ENCODE data around the gene RNU7-1.
"Not testable (repeated sequence)": the region's sequence is repeated elsewhere in the genome, so short reads cannot be mapped to it uniquely, and the experiment has no call there.

RNU7-1 gene

DNA sequence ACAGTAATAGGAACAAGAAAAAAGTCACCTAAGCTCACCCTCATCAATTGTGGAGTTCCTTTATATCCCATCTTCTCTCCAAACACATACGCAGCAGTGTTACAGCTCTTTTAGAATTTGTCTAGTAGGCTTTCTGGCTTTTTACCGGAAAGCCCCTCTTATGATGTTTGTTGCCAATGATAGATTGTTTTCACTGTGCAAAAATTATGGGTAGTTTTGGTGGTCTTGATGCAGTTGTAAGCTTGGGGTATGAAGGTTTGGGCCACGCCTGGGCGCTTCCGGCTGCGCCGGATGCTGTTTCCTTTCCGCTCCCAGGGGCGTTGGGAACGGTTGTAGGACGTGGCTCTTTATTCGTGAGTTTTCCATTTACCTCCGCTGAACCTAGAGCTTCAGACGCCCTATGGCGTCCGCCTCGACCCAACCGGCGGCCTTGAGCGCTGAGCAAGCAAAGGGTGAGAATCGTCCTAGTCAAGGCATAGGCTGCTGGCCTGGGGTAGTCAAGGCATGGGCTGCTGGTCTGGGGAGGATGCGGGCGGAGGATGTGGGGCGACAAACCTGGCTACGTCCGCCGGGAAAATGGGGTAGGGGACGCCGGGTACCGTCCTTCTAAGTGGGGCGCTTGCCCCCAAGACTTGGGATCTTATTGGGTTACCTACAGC, at the start of gene RNU7-1, which contains the start of gene C12orf57:
Gene RNU7-1, plus strand, starts transcription at position 95 of the 659 bp plus-strand sequence.
Gene C12orf57, plus strand, starts transcription at position 301 of the 659 bp plus-strand sequence. Its CDS starts 100 bp downstream, at position 401.
- DNase-seq: peak; percentile 98

DNA sequence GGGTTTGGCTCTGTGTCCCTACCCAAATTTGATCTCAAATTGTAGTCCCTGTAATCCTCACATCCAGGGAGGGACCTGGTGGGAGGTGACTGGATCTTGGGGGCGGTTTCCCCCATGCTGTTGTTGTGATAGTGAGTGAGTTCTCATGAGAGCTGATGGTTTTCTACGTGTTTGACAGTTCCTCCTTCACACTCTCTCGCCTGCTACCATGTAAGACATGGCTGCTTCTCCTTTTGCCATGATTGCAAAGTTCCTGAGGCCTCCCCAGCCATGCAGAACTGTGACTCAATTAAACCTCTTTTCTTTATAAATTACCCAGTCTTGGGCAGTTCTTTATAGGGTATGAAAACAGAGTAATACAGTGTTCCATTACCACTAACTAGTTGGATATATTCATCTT, 49.3 kb upstream of the RNU7-1 start:
- DNase-seq: no peak

DNA sequence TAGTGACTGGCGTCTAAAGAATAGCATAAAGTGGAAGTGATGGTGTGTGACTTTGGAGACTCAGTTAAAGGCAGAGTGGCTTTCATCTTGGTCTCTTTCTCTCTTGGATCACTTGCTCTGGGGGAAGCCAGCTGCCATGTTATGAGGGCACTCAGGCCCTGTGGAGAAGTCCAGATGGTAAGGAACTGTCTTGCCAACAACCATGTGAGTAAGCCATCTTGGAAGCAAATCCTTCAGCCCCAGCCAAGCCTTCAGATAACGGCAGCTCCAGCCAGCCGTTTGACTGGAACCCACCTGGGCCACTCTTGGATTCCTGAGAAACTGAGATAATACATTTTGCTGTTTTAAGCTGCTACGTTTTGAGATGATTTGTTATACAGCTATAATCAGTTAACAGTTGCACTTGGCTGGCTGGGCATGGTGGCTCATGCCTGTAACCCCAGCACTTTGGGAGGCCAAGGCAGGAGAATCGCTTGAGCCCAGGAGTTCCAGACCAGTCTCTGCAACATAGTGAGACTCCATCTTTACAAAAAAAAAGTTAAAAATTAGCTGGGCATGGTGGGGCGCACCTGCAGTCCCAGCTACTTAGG, 46.7 kb upstream of the RNU7-1 start:
- no peak for DNase-seq

DNA sequence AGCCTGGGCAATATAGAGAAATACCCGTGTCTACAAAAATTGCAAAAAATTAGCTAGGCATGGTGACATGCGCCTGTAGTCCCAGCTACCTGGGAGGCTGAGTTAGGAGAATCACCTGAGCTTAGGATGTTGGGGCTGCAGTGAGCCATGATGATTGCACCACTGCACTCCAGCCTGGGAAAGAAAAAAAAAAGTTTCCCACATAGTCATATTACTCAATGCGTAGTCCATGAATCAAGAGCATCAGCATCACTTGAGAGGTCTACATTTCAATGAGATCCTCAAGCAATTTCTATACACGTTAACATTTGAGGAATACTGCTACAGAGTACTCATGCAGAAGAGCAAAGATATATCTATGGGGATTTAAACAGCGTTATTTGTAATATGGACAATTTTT, 44.2 kb upstream of the RNU7-1 start:
- no peak for DNase-seq

DNA sequence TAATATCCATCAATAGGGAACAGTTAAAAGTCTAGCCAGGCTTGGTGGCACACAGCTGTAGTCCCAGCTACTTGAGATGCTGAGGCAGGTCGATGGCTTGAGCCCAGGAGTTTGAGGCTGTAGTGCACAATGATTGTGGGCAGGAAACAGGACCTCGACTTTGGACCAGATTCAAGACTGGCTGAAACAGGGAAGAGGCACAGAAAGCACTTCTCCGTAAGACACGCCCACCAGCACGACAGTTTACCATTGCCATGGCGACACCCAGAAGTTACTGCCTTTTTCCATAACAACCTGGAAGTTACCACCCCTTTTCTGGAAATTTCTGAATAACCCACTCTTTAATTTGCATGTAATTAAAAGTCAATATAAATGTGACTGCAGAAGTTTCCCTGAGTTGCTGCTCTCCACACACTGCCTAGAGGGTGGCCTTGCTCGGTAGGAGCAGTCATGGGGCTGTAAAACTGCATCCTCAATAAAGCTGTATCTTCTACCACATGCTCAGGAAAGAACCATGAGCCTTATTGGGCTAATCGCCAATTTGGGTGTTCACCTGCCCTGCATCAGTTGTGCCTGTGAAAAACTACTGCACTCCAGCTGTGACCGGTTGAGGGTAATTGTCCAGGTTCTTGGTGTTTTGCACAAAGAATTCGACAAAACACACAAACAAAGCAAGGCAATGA, 43.6 kb upstream of the RNU7-1 start:
- no peak for DNase-seq

DNA sequence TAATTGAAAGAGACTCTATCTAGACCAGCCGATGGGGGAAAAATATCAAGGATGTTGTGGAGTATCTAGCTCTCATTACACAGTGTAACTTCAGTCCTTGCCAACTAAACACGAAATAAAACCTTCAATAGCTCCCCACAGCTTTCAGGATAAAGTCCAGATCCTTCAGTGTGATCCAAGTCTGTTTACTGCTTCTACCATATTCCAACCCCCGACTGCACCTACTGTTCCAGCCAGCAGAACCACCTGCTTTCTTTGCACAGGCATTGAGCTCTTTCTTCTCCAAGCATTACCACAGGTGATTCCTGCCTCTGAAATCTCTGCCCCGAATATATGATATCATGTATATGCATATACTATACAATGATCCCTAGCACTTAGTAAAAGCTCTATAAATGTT, 41.2 kb upstream of the RNU7-1 start:
- no peak for DNase-seq

DNA sequence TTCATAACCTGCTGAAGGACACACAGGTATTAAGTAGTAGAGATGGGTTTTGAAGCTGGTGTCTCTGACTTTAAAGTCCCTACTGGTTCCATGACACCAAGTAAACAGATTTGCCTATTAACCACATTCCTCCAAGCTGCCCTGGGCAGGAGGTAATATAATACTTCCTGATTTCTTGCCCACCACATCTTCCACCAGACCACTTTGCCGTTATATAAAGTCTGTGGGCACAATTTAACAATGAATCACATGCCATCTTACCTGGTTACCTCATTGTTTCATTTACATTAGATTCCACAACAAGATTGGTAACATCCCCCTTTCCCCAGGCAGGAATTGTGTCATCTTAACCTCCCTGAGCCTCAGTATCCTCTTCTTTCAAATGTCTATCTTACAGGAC, 39.9 kb upstream of the RNU7-1 start:
- DNase-seq: no peak

DNA sequence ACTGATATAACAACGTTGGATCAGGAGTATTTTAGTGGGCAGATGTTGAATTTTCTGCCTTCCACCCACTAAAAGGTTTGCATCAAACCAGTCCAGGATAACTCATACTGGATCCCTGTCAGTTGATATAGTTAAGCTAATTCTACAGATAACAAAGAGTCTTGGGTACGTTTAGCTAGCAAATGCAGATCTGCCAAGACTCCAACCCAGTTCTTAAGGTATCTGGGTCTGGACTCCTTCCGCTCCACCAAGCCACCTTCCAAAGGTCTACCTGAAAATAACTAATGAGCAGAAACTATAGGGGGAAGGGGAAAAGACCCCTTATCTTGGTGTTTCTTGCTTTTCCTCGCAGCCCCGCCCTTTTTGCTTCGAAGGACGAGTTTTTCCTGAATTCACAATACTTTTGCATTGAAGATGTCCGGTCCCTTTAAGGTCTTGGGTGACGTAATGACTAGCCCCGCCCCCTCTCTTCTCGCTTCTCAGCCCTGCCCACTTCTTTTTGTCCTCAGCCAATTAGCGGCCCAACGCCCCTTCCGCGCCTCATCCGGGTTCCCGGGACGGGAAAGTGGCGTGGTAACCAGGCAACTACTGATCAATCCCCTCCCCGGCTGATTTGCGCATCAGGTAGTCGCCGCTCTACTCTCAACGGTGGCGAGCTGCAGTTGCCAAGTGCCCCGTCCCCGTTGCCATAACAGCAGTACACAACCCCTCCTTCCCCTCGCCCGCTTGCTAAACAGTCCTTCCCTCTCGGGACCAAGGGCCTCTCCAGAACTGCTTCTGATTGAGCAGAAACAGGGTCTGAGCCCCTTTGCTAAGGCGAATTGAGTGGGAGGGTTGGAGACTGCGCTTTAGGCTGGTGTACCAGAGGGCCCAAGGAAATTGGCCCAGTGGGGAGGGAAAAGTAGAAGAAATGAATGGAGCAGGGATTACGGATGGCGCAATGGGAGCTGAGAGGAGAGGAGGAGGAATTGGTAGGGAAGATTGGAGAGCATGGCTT, 39.0 kb upstream of the RNU7-1 start, which contains the start of gene LRRC23:
Gene LRRC23, plus strand, starts transcription at position 543 of the 997 bp plus-strand sequence. CDS start 812 bp downstream, outside the sequence.
- DNase-seq: peak; percentile 95

DNA sequence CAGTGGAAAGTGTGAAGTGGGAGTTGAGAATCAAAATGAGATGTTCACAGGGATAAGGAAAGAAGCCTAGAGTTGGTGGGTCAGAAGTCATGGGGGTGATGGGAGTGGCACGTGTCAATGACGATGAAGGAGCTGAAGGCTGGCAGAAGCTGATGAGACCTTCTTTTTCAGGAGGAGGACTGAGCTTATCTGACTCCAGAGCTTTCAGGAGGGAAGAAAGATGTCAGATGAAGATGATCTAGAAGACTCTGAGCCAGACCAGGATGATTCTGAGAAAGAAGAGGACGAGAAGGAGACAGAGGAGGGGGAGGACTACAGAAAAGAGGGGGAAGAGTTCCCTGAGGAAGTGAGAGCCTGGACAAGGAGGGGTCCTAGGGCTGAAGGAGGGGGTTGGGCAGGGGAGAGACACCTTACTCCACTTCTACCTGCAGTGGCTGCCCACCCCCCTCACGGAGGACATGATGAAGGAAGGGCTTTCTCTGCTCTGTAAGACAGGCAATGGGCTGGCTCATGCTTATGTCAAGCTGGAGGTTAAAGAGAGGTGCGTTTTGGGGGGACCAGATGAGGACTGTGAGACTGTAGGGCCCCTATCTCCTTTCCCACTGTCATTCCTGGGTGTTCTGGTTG, 38.1 kb upstream of the RNU7-1 start:
- no peak for DNase-seq

DNA sequence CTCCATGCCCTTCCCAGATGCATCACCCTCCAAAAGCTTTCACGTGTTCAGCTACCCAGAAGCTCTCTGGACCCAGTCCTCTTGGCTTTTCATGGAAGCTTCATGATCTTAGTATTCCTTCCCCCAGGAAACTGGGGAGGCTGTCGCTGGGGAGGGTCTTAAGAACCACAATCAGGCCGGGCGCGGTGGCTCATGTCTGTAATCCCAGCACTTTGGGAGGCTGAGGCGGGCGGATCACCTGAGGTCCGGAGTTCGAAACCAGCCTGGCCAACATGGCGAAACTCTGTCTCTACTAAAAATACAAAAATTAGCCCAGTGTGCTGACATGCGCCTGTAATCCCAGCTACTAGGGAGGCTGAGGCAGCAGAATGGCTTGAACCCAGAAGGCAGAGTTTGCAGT, 35.5 kb upstream of the RNU7-1 start:
- not testable (repeated sequence) for DNase-seq

DNA sequence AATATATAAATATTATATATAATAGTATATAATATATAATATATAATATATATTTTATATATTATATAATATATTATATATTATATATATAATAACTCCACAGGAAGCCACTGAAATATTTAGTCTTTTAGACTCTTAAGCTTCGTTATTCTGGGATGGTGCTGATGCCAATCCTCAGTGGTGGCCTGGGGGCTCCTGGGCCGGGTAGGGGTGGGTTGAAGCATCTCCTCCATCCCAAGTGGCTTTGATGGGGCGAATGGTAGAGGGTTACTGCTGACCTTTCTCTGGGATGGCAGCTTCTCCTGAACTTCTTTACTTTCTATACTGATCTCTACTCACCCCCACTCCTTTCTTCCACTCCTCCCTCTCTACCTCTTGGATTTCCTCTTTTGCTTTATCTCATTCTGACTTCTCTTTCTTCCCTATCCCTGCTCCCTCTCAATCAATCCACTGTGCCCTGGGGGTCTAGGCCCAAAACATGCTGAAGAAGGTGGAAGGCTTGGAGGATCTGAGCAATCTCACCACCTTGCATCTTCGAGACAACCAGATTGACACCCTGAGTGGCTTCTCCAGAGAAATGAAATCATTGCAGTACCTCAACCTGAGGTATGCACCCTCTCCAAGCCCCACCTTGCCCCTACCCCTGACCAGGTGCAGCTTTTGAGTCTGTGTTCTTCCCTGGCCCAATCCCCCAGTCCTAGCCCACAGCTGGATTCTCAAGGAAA, 34.0 kb upstream of the RNU7-1 start:
- DNase-seq: no peak

DNA sequence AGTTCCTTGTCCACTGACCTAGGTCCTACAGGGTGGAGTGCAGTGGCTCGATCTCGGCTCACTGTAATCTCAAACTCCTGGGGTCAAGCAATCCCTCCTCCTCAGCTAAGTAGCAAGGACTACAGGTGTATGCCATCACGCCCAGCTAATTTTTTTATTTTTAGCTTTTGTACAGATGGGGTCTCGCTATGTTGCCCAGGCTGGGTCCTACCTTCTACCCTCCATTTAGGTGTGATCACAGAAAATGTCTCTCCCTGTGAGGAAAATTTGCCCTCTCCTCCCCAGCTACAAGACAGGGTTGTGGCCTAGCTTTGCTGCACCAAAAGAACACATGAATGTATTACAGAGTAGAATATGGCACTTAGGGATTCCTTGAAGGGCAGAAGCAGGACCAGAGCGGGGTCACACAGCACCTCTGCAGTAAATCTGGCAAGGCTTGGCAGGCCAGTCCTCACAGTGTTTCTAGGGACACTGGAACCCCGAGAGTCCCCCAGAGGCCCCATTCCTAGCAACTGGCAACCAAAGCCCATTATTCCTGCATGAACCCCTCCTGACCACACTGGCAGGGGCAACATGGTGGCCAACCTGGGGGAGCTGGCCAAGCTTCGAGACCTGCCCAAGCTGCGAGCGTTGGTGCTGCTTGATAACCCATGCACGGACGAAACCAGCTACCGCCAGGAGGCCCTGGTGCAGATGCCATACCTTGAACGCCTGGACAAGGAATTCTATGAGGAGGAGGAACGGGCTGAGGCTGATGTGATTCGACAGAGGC, 31.3 kb upstream of the RNU7-1 start:
- DNase-seq: no peak

DNA sequence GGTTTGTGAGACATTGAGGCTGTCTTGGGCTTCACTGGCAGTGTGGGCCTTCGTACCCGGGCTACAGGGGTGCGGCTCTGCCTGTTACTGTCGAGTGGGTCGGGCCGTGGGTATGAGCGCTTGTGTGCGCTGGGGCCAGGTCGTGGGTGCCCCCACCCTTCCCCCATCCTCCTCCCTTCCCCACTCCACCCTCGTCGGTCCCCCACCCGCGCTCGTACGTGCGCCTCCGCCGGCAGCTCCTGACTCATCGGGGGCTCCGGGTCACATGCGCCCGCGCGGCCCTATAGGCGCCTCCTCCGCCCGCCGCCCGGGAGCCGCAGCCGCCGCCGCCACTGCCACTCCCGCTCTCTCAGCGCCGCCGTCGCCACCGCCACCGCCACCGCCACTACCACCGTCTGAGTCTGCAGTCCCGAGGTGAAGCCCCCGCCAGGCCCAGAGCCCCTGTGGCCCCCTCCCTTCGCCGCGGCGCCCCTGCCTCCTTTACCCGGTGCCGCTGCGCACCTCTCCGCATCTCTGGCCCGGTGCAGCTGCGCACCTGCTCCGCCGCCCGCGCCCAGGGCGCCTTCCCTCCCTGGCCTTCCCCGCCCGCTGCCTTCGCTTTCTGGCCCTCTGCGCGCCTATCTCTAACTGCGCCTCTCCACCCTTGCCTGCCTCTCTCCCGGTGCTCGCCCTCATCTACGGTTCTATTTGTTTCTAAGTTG, 29.2 kb upstream of the RNU7-1 start, which contains the start of gene ENO2:
Gene ENO2, plus strand, starts transcription at position 335 of the 701 bp plus-strand sequence. CDS start 1,253 bp downstream, outside the sequence.
- DNase-seq: peak; percentile 70

DNA sequence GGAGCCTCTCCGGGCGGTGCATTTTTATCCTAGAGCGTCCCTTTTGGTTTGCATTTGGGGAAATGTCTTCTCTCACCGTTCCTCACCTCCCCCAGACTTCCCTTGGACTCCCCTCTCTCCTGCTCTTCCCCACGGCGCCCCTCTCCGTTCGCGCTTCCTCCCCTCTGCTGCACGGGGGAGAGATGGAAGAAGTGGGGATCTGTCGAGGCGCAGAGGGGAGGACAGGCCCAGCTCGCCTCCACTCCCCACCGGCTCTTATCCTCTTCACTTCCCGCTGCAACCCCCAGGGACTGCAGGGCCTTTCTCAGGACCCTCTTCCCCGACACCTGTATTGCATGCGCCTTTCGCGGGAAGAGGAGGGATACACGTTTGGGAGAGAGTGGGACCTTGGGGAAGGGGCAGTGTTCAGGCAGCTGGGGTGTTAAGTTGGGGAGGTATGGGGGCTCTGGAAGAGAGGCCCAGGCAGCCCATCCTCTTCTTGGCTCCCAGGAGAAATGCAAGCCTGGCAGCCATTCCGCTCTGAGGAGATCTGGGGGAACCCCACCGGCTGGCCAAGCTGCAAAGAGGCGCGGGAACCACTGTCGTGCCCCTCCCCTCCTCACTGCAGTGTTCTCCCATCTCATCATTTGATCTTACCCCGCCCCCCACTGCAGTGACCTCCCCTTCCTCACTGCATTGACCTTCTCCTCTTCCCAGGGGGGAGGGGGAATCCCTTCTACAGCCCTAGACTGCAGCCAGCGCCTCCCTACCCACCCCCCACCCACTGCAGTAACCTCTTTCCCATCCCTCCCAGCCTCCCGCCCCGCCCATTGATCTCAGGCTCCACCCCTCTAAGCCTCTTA, 28.4 kb upstream of the RNU7-1 start:
- DNase-seq: peak; percentile 45

DNA sequence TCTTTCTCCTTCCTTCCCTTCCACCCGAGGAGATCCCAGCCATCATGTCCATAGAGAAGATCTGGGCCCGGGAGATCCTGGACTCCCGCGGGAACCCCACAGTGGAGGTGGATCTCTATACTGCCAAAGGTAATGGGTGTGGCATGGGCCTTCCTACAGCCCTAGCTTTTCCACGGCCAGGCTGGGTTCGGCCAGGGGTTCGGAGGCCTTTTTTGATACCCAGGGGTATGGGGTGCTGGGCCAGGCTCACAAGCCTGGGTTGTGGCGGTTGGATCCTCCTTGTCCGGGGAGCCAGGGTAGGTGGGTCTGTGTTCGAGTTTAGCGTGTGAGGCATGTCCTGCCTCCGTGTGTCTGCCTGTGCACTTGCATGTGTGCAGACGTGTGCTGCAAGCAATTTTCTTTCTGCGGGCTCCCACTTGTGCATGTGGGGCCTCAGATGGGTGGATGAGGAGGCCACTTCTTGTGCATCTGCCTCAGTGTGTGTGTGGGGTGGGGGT, 27.8 kb upstream of the RNU7-1 start:
- DNase-seq: no peak

DNA sequence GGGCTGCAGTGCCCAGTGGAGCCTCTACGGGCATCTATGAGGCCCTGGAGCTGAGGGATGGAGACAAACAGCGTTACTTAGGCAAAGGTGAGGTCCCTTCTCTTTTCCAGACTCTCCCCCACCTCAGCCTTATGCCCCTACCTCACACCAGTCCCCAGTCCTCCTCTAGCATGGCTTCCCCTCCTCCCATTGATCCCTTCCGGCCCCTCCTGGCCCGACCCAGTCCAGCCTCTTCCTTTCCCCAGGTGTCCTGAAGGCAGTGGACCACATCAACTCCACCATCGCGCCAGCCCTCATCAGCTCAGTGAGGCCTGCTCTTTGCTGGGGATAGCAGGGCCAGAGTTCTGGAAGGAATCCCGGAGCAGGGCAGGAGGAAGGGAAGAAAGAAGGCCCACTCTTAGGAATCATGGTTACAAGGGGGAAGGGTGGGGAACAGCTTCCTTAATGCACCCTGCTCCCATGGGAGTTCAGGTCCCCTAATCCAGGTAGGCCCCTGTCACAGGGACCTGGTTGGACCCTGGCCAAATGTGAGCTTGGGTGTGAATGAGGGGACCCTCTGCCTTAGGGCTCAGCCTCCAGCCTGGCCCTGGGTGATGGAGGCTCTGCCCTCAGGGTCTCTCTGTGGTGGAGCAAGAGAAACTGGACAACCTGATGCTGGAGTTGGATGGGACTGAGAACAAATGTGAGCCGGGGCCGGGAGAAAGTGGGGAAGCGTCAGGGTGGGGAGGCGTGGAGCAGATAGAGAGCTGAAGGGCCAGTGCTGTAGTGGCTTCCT, 27.0 kb upstream of the RNU7-1 start:
- no peak for DNase-seq

DNA sequence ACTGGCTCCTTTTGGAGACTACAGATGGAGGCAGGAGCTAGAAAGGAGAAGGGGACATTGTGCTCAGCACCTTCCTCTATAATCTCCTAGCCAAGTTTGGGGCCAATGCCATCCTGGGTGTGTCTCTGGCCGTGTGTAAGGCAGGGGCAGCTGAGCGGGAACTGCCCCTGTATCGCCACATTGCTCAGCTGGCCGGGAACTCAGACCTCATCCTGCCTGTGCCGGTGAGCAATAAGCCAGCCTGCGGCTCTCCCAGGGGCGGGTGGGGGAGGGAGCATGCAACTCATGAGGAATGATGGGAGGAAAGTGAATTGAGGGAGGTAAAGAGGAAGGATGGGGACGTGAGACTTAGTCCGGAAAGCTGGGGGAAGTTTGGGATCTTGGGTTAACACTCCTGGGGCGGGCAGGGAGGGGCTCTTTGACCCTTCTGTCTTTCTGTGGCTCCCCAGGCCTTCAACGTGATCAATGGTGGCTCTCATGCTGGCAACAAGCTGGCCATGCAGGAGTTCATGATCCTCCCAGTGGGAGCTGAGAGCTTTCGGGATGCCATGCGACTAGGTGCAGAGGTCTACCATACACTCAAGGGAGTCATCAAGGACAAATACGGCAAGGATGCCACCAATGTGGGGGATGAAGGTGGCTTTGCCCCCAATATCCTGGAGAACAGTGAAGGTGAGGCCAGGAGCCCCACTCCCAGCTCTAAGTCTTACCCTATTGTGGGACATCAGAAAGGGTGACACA, 26.0 kb upstream of the RNU7-1 start:
- DNase-seq: no peak
